NCI-H2107 treated with DMSO at 0.1 percent for 48 hours (cell line): Measurements from ENCODE around the gene RFK.
"Not testable (repeated sequence)": the region's sequence is repeated elsewhere in the genome, so short reads cannot be mapped to it uniquely, and the experiment has no call there.

ENCODE experiments used
- DNase-seq: peaks from one replicate; lab custom pipeline; 2025; ENCODE audit not compliant: unreplicated experiment; lab: John Stamatoyannopoulos, UW

RFK gene

DNA sequence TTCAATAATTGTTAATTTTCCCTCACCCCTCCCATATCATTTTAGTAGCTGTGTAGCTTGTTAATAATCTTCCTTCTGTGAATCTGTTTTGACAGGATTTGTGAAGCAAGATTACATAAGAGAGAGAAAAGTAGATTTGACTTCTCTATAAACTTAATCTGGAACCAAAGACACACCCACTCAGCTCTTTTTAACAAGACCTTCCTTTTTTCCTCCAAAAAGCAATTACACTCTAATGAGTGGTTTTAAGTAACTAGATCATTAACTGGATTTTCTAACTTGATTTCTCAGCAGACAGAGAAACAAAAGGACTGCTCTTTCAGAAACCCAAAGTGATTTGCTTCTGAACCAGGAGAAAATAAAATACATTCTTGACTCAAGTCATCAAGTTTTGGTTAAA, 21.9 kb downstream of the RFK start:
- DNase-seq: no peak

- DNase-seq: no peak
Observed at GRCh38 chr9:76371901-76372300, 22.3 kb downstream of the RFK start.

DNA sequence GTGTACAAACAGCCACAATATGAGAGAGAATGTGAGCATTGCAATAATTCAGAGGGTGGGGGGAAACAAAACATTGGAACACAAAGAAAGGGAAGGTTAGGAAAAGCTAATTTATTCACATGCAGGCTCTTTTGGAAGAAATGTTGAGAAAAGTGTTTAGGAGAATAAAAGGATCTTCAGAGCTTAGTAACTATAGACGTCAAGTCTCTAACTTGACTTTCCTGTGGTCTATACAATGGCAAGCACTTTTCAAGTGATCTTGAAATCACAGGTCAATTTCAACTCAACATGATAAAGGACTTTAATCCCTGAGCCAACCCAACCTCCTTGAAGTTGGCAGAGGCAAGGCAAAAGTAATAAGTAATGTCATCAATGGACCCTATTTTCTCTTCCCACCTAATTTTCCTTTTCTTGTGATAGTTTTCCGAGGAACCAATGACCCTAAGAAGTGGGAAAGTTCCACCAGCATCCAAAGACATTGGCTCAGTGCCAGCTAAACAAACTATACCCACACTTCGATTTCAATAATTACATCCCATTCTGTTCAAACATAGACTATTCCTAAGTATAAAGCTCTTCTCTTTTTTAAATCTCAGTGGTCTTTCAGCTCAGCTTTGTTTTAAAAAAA, 23.7 kb downstream of the RFK start:
- no peak for DNase-seq

DNA sequence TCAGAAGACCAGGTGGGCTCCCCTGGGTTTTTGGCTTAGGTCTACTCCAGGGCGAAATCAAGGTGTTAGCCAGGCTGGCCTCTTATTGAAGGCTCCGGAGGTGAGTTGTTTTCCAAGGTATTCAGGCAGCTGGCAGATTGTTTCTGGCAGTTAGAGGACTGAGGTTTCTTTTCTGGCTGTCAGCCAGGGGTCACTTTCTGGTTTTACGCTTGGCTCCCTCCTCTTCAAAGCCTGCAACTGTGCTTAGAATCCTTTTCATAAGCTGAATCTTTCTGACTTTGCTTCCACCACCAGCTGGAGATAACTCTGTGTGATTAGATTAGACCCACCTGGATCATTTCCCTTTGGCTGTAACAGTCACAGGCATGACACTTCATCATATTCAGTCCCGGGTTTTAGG, 24.6 kb downstream of the RFK start:
- DNase-seq: peak; percentile 94

DNA sequence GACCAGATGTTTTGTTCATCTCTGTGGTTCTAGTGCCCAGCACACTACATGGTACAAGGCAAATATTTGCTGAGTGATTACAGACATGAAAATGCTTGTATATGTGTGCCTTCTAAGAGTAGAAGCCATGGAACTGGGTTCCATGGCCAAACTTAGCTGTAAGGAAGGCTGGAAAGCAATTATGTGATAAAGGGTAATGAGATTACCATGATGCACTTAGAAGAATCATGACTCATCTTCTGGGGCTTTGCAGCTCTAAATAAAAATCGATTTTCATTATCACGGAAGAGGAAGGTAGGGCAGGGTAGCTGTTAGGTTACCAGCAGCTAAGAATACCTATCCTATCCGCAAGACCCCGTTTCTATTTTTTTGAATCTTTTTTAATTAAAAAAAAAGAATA, 28.0 kb downstream of the RFK start:
- DNase-seq: no peak

GRCh38 chr9:76365028-76365427, 29.2 kb downstream of the RFK start:
- no peak for DNase-seq

- no peak for DNase-seq
Observed at GRCh38 chr9:76363032-76363395, 31.2 kb downstream of the RFK start.

- not testable (repeated sequence) for DNase-seq
Observed at GRCh38 chr9:76362332-76363031, 31.7 kb downstream of the RFK start.

DNA sequence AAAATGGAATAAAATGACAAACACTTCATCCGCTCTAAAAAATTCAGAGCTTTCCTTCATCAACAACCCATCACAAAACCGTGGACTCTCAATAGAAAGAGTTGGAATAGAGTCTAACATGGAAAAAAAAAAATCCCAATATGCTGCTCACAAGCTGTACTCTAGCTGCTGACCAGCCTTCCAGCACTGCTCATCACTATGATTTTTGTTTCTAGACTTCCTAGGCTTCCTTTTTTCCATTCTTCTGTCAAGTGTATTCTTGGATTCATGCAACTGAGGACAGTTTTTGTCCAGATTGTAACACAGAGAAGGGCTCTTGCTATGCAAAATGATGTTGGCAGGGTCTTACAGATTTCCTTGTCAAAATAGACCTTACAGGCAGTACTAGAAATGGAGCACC, 34.5 kb downstream of the RFK start:
- no peak for DNase-seq

GRCh38 chr9:76359365-76359764, 34.9 kb downstream of the RFK start:
- no peak for DNase-seq

DNA sequence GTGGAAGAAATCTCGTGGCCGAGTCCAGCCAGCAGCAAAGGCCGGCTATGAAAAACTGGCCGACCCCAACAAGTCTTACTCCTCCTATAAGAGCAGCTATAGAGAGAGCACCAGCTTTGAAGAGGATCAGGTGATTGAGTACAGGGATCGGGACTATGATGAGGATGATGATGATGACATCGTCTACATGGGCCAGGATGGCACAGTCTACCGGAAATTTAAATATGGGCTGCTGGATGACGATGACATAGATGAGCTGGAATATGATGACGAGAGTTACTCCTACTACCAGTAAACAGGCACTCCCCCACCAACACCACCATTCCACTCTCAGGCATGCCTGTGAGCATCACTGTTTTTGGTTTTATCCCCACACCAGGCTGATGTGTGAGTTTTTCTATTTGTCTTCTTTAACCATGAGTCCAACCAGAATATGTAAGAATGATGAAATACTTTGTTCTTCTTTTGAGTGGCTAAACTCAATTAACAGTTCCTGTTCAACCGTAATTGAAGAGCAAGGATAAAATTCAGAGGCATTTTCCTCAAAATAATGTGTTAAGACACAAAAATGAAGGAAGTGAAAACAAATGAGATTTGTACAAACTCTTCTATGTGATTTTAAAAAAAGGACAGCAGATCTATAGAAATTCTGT, 35.5 kb downstream of the RFK start:
- DNase-seq: no peak

- DNase-seq: no peak
Observed at GRCh38 chr9:76357555-76357954, 36.7 kb downstream of the RFK start.

DNA sequence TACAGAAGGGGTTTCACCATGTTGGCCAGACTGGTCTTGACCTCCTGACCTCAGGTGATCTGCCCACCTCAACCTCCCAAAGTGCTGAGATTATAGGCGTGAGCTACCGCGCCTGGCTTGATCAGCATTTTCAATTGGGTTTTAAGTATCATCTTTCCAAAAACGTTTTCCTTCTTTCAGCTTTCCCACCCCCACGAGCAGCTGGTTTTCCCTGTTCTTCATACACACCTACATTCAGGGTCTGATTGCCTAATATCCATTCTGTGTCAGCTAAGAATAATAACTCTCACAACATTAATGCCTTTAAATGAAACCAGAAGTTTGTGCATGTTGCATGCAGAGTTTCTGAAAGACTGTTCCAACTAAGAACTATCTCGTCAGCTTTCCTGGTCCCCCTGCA, 38.3 kb downstream of the RFK start:
- no peak for DNase-seq

DNA sequence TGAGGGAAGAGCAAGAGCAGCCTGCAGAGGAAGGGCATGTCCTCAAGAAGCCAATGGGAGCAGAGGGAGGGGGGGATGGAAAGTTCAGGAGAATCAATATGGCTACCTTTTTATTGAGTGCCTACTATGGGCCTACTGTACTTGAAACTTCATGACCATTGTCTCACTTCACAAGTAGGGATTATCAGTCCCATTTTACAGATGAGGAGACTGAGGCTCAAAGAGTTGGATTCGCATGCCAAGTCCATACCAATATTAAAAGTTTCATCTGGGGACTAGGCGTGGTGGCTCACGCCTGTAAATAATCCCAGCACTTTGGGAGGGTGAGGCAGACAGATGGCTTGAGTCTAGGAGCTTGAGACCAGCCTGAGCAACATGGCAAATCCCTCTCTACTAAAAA, 40.0 kb downstream of the RFK start:
- DNase-seq: no peak

DNA sequence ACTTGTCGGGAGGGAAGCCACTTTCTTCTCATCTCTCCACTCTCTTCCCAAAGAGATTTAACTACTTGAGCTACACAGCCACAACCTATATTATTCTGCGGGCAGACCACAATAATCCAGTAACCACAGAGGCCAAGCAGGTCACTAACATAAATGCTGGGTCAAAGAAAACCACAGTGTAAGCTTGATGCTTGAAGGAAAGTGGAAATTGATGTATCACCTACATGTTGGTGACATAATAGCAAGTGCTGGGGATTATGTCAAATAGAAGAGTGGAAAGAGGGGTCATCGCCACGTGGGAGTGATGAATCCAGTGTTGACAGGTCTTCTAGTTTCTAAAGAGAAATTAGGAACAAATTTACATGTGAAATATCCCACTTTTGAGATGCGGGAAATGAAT, 40.9 kb downstream of the RFK start:
- DNase-seq: no peak

DNA sequence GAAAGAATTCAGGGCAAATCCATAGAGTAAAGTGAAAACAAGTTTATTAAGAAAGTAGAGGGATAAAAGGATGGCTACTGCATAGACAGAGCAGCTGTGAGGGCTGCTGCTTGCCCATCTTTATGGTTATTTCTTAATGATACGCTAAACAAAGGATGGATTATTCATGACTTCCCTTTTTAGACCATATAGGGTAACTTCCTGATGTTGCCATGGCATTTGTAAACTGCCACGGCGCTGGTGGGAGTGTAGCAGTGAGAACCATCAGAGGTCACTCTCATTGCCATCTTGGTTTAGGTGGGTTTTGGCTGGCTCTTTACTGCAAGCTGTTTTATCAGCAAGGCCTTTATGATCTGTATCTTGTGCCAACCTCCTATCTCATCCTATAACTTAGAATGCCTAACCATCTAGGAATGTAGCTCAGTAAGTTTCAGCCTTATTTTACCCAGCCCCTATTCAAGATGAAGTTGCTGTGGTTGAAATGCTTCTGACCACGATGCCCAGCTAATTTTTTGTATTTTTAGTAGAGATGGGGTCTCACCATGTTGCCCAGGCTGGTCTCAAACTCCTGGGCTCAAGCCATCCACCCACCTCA, 42.1 kb downstream of the RFK start:
- DNase-seq: no peak

- DNase-seq: no peak
Observed at GRCh38 chr9:76351006-76351405, 43.2 kb downstream of the RFK start.

DNA sequence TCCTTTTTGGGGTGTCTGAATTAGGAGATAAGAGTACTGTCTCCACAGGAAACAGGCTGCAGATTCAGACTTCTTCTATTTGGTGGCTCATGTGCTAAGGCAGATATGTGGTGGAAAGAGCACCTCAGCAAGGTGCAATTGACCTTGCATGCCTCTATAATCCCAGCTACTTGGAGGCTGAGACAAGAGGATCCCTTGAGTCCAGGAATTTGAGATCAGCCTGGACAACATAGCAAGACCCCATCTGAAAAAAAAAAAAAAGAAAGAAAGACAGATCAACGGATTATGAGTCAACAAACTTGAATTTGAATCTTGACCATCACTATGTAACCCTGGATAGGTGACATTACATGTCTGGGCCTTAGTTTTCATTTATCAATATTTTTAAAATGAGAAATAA, 44.4 kb downstream of the RFK start:
- DNase-seq: no peak

DNA sequence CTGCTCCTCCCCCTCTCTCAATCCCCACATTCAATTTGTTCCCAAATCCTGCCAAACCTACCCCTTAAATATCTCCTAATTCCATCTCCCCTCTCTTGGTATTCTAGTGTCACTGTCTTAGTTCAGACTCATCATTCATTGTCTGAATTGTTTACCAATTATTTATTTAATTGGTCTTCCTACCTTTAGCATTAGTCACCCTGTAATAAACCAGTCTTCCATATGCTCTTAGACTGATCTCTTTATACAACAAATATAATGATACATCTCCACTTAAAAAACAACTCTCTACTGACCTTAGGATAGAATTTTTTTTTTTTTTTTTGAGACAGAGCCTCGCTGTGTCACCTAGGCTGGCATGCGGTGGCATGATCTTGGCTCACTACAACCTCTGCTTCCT, 51.4 kb downstream of the RFK start:
- DNase-seq: no peak

DNA sequence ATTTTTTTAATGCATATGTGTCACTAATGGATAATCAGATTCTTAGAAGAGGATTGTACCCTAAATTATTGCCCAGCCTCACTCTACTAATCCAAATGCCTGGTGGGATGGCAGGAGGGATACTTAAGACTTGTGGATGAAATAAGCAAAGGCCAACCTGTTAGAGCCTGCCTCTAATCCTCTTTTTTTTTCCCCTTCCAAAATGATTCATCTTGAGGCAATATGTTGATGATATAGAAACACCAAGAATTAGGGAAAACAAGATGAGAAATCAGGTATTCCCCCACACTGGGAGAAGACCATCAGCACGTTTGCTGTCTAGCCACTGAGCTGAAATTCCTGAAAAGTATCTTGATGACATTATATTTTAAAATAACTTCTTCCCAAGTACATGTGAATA, 52.0 kb downstream of the RFK start:
- no peak for DNase-seq

GRCh38 chr9:76341616-76342015, 52.6 kb downstream of the RFK start:
- no peak for DNase-seq

GRCh38 chr9:76338418-76338817, 55.8 kb downstream of the RFK start:
- DNase-seq: no peak
